Measurements from ENCODE around the gene IKBKE. TPM values are rescaled to one million over a fixed set of nuclear protein-coding genes. Genes with fewer than 3 reads are reported as not detected.

The IKBKE gene
- total RNA-seq, 1 donor from 2014 or later = 1.3 TPM

- DNase-seq (ENCODE audit: low spot score) = no peak
Measured at GRCh38 chr1:206493279-206493678, 23.0 kb downstream of the IKBKE start.

DNA sequence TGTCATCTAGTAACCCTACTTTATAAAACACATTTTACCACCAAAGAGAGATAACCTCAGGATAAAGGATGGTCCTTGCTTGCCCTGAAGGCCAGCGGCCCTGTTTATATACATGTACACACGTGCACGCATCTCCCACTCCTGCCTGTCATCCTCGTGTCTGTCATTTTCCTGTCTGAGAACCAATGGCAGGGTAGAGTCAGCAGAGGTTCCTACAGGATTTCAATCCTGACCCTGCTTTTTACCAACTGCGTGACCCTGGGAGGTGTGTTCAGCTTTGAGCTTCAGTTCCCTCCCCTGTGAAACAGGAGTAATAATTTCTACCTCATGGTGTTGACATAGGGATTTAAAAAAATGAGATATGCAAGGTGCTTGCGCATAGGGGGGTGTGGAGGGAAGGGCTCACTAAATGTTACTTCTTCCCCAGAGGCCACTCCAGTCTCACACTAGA, 24.8 kb downstream of the IKBKE start:
- no peak for ATAC-seq
- DNase-seq (ENCODE audit: low spot score) = no peak

More at GRCh38 chr1:206493279-206493678, 23.0 kb downstream of the IKBKE start:
- ATAC-seq = no peak

- ATAC-seq (no peak), DNase-seq (ENCODE audit: low spot score) (no peak)
Measured at GRCh38 chr1:206495493-206496046, 25.3 kb downstream of the IKBKE start.

DNA sequence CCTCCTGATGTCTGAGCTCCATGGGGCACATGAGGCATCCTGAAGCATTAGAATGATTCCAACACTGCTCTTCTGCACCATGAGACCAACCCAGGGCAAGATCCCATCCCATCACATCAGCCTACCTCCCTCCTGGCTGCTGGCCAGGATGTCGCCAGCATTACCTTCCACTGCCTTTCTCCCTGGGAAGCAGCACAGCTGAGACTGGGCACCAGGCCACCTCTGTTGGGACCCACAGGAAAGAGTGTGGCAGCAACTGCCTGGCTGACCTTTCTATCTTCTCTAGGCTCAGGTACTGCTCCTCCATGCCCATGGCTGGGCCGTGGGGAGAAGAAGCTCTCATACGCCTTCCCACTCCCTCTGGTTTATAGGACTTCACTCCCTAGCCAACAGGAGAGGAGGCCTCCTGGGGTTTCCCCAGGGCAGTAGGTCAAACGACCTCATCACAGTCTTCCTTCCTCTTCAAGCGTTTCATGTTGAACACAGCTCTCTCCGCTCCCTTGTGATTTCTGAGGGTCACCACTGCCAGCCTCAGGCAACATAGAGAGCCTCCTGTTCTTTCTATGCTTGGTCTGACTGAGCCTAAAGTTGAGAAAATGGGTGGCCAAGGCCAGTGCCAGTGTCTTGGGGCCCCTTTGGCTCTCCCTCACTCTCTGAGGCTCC, 26.0 kb downstream of the IKBKE start:
- DNase-seq (ENCODE audit: low spot score) = peak; percentile 57
- peak; percentile 61 for ATAC-seq

DNA sequence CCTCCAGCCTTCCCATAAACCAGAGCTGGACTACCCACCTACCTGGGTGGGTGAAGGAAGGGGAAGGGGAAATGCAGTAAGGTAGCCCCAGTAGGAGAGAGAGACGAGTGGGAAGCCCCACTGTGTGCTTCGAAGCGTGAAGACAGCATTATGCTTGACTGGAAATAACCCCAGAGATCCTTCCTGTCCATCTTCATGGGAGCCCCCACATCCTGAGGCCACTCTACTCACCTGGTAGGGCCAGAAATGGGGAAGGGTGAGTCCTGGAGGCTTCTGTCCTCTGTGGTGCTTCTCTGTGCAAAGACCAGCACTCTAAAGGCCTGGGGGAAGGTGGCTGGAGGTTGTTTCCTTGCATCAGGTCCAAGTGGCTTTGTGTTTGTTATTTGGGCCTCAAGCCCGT, 27.1 kb downstream of the IKBKE start:
- ATAC-seq = no peak

DNA sequence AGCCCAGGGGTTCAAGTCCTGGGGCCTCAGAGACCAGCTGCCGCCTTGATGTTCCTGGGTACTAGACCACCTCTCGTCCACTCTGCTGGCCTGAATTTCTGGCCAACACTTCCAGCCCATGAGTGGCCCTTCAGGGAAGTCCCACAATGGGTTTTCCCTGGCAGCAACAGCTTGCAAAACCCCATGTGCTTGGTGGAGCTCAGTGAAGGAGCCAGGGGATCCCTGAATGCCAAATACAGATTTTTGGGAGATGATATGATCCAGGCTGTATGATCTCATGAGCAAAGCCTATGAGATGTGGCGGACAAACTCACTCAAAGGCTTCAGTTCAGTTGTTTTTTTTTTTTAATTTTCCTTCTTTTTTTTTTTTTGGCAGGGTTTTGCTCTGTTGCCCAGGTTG, 27.5 kb downstream of the IKBKE start:
- no peak for DNase-seq (ENCODE audit: low spot score)
- no peak for ATAC-seq

More for the DNA sequence above, 27.1 kb downstream of the IKBKE start:
- DNase-seq (ENCODE audit: low spot score) = no peak

GRCh38 chr1:206498685-206499084, 28.4 kb downstream of the IKBKE start:
- ATAC-seq = no peak
- DNase-seq (ENCODE audit: low spot score) = no peak

DNA sequence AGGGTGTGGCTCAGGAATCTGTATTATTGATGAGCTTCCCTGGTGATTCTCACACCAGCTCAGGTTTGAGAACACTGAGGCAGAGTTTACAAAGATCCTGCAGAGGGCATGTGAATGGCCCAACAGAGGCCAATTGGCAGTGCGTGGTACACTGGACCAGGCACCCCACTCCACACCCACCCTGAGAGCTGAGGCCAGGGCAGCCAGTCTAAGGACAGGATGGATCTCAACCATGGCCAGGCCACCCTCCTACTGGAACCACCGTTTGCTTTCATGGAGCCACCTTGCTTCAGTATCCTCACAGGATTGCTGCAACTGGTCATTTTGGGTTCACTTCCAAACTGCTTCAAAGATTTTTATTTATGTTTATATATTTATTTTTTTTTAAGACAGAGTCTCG, 29.8 kb downstream of the IKBKE start:
- ATAC-seq = no peak
- no peak for DNase-seq (ENCODE audit: low spot score)

DNA sequence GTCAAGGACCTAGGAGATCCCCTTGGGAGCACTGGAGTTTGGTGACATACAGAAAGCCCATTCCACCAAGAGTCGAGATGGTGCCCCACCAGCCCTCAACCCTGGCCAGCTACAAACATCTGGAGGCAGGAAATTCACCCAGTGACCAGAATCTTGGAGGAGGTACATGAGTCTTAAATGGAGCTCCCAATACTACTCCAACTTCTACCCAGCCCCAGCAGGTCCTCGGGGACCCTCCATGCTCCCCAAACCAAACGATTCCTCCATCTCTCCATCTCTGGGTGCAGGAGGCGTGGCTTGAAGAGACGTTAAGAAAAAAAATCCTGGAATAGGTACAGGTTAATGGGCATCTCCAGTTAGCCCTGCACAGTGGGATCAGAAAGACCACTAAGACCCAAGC, 31.6 kb downstream of the IKBKE start:
- ATAC-seq (no peak), DNase-seq (ENCODE audit: low spot score) (no peak)

- DNase-seq (ENCODE audit: low spot score) = no peak
- ATAC-seq = no peak
Measured at GRCh38 chr1:206502403-206502802, 32.1 kb downstream of the IKBKE start.

GRCh38 chr1:206502812-206503211, 32.5 kb downstream of the IKBKE start:
- ATAC-seq (no peak), DNase-seq (ENCODE audit: low spot score) (no peak)

- DNase-seq (ENCODE audit: low spot score) (no peak), ATAC-seq (no peak)
Measured at GRCh38 chr1:206503591-206504362, 33.5 kb downstream of the IKBKE start.

DNA sequence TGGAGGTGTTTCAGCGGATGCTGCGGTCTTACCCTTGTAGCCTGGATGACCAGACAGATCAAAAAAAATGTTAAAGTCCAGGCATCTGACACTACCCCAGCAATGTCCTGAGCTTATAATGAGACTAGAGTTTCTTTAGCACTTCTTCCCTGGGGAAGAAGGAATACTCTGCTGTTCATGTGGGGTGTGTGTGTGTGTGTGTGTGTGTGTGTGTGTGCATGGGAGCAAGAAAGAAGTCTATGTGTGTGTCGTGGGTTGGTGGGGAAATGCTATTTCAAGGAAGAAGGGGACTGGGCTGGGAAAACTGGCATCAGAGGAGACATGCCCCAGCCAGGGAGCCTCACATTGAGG, 34.1 kb downstream of the IKBKE start:
- no peak for ATAC-seq
- DNase-seq (ENCODE audit: low spot score) = no peak

- ATAC-seq (peak; percentile 9), DNase-seq (ENCODE audit: low spot score) (no peak)
Measured at GRCh38 chr1:206505702-206506355, 35.6 kb downstream of the IKBKE start.

- peak; percentile 63 for DNase-seq (ENCODE audit: low spot score)
Measured at GRCh38 chr1:206506405-206507283, 36.4 kb downstream of the IKBKE start.

DNA sequence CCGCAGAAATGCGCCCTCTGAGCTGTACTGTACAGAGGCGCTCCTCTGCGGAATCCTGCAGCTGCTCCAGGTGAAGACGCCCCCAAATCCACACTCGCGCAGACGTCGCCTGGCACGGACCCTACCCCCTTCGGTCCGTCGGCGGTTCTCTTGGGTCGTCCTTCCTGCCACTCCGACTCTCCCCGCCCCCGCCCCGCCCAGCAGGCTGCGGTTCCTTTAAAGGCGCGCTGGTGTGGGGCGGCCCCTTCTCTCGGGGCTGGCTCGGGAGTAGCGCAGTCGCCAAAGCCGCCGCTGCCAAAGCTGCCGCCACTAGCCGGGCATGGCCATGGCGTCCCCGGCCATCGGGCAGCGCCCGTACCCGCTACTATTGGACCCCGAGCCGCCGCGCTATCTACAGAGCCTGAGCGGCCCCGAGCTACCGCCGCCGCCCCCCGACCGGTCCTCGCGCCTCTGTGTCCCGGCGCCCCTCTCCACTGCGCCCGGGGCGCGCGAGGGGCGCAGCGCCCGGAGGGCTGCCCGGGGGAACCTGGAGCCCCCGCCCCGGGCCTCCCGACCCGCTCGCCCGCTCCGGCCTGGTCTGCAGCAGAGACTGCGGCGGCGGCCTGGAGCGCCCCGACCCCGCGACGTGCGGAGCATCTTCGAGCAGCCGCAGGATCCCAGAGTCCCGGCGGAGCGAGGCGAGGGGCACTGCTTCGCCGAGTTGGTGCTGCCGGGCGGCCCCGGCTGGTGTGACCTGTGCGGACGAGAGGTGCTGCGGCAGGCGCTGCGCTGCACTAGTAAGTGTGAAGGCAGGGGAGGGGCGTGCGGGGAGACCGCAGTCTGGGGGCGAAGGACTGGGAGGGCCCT, 37.2 kb downstream of the IKBKE start, which contains the start of gene RASSF5:
Gene RASSF5 (plus strand): TSS at position 248 of the 846 bp plus-strand sequence. CDS start 72 bp downstream, at position 320.
- DNase-seq (ENCODE audit: low spot score) (peak; percentile 94), ATAC-seq (peak; percentile 80)

More at GRCh38 chr1:206506405-206507283, 36.4 kb downstream of the IKBKE start:
- ATAC-seq = peak; percentile 43

- DNase-seq (ENCODE audit: low spot score) (peak; percentile 86), ATAC-seq (peak; percentile 66)
Measured at GRCh38 chr1:206508130-206508889, 38.0 kb downstream of the IKBKE start.

DNA sequence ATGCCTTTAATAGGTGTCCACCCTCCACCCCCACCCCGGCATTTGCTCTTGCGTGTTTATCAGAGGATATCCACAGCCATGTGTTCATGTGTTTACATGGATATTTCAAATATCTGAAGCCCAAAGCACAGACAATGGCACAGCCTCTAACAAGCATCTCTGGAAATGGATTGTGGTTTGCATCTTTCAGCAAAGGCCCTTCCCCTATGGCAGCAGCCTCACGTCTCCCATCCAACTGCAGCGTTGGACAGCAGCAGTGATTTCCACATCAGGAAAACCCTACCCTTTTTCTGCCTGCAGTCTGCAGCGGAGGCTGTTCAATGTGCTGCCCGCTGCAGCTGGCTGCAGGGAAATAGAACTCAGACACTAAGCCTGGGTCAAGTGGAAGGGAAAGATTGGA, 38.7 kb downstream of the IKBKE start:
- DNase-seq (ENCODE audit: low spot score) = peak; percentile 64
- ATAC-seq = peak; percentile 45
